ENCODE data around the gene CADM3.

- TF ChIP-seq EZH2phosphoT487 (conservative IDR thresholded peaks at IDR 0.05; ENCODE audit: low read length) (no peak), CTCF (IDR thresholded peaks at IDR 0.05; ENCODE audit: insufficient read depth, low read length, poor library complexity, severe bottlenecking) (no peak)
These were observed 75.9 kb downstream of the CADM3 start for GRCh38 chr1:159247266-159247665.
